ENCODE results near the gene RBM42. TPM values are rescaled to one million over a fixed set of nuclear protein-coding genes. Genes with fewer than 3 reads are reported as not detected.

Gene RBM42
- total RNA-seq, 4 donors from 2014 or later = 77.4 to 88.3 (median 80.0) TPM

GRCh38 chr19:35607661-35608060 lies 21.2 kb upstream of the RBM42 start:
- Histone ChIP-seq H3K4me1 (peaks cover 0 to 8% (median 5%) of the 10 kb centered on the region in 4 donors), H3K4me3 (no peak overlapping the region), H3K27me3 (no peaks in the 10 kb centered on the region), H3K9me3 (peaks cover 0 to 20% (median 0%) of the 10 kb centered on the region in 4 donors), H3K36me3 (no peaks in the 10 kb centered on the region), H3K27ac (no peak overlapping the region)
- no peak for DNase-seq (ENCODE audit: low spot score in 2 of 2)
- WGBS, 2 donors = 77 to 81% methylated on average over 3 of the region's 3 CpGs
- TF ChIP-seq CTCF (IDR thresholded peaks at IDR 0.05) (no peak), EP300 (IDR thresholded peaks at IDR 0.05) (no peak), POLR2A (IDR thresholded peaks at IDR 0.05) (no peak)

DNA sequence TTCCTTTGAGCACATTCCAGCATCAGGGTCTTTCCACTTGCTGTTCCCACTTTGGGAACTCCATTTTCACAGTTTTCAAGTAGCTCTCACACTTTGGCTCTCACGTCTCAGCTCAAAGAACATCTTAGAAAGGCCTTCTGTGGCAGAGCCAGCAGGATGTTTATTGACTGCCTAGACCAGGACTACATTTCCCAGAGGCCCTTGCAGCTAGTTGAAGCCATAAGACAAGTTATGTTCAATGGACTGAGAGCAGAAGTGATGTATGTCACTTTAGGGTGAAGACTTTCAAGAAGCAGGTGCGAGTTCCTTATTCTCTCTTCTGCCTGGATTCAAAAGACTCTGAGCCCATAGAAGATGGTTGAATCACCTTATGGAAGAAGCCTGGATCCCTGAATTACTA lies 20.6 kb upstream of the RBM42 start:
- no peak for DNase-seq (ENCODE audit: low spot score in 2 of 2)
- Histone ChIP-seq H3K4me1 (peaks cover 0 to 13% (median 7%) of the 10 kb centered on the region in 4 donors), H3K9me3 (peaks cover 0 to 20% (median 0%) of the 10 kb centered on the region in 4 donors), H3K27me3 (no peaks in the 10 kb centered on the region), H3K4me3 (no peak overlapping the region), H3K27ac (no peak overlapping the region), H3K36me3 (no peaks in the 10 kb centered on the region)
- TF ChIP-seq EP300 (IDR thresholded peaks at IDR 0.05) = no peak
- TF ChIP-seq POLR2A (IDR thresholded peaks at IDR 0.05) = no peak
- TF ChIP-seq CTCF (IDR thresholded peaks at IDR 0.05) = no peak
- WGBS, 2 donors = 72 to 80% methylated on average over 2 of the region's 2 CpGs

- no peak for DNase-seq (ENCODE audit: low spot score in 2 of 2)
- no peak overlapping the region for H3K4me3 ChIP-seq
- H3K4me1 ChIP-seq = peaks cover 0 to 15% (median 7%) of the 10 kb centered on the region in 4 donors
- H3K27me3 ChIP-seq = no peaks in the 10 kb centered on the region
- H3K9me3 ChIP-seq = peaks cover 0 to 20% (median 0%) of the 10 kb centered on the region in 4 donors
- H3K36me3 ChIP-seq = peaks cover 0 to 3% (median 0%) of the 10 kb centered on the region in 3 donors
- peak overlapping the region in 1 of 4 donors; percentile 15 for H3K27ac ChIP-seq
- TF ChIP-seq EP300 (IDR thresholded peaks at IDR 0.05) (no peak), POLR2A (IDR thresholded peaks at IDR 0.05) (no peak), CTCF (IDR thresholded peaks at IDR 0.05) (no peak)
- 53 to 85% methylated on average over 4 to 5 of the region's 6 CpGs for WGBS, 2 donors
Observed at GRCh38 chr19:35609851-35610353, 18.9 kb upstream of the RBM42 start.

DNA sequence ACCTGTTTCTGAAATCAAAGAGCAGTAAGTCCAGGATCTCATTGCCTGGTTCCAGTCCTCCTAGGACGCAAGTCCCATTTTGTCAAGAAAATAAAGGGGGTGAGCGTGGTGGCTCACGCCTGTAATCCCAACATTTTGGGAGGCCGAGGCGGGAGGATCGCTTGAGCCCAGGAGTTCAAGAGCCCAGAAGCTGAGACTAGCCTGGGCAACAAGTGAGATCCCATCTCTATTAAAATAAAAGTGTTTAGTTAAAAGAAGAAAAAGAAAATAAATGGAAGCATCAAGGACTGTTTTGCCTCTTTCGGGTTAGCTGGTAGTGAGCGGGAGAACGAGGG lies 16.6 kb upstream of the RBM42 start:
- no peak for DNase-seq (ENCODE audit: low spot score in 2 of 2)
- Histone ChIP-seq H3K4me3 (peak overlapping the region; percentile 51 to 91 (median 81)), H3K4me1 (peaks cover 0 to 15% (median 7%) of the 10 kb centered on the region in 4 donors), H3K36me3 (peaks cover 0 to 25% (median 0%) of the 10 kb centered on the region in 3 donors), H3K27me3 (no peaks in the 10 kb centered on the region), H3K9me3 (peaks cover 0 to 15% (median 0%) of the 10 kb centered on the region in 4 donors), H3K27ac (peak overlapping the region; percentile 61 to 89 (median 76))
- WGBS, 2 donors = 38 to 44% methylated on average over 9 of the region's 9 CpGs
- TF ChIP-seq POLR2A (IDR thresholded peaks at IDR 0.05) = no peak
- TF ChIP-seq CTCF (IDR thresholded peaks at IDR 0.05) = no peak
- no peak for TF ChIP-seq EP300 (IDR thresholded peaks at IDR 0.05)

GRCh38 chr19:35612559-35613321 lies 16.1 kb upstream of the RBM42 start, which contains the start of gene HAUS5:
Gene HAUS5 (plus strand): TSS chr19:35612735. CDS start chr19:35612795, 60 bp downstream.
- H3K27me3 ChIP-seq = no peaks in the 10 kb centered on the region
- H3K27ac ChIP-seq = peak within 1 kb of the TSS; percentile 61 to 89 (median 76)
- DNase-seq (ENCODE audit: low spot score in 2 of 2) = peak; percentile 95 to 96
- peaks cover 0 to 9% (median 0%) of the 10 kb centered on the region in 4 donors for H3K9me3 ChIP-seq
- H3K4me3 ChIP-seq = peak within 1 kb of the TSS; percentile 51 to 91 (median 81)
- peaks cover 0 to 15% (median 7%) of the 10 kb centered on the region in 4 donors for H3K4me1 ChIP-seq
- TF ChIP-seq CTCF (IDR thresholded peaks at IDR 0.05) = peak in 1 of 5 experiments; percentile 47
- peak; percentile 40 to 86 for TF ChIP-seq EP300 (IDR thresholded peaks at IDR 0.05)
- peak in 1 of 2 donors; percentile 49 for TF ChIP-seq POLR2A (IDR thresholded peaks at IDR 0.05)
- 0 to 2% methylated on average over 13 to 22 of the region's 47 CpGs for WGBS, 2 donors
- peaks cover 0 to 30% (median 0%) of the 10 kb centered on the region in 3 donors for H3K36me3 ChIP-seq
